ENCODE measurements around the gene ARPP21.

DNA sequence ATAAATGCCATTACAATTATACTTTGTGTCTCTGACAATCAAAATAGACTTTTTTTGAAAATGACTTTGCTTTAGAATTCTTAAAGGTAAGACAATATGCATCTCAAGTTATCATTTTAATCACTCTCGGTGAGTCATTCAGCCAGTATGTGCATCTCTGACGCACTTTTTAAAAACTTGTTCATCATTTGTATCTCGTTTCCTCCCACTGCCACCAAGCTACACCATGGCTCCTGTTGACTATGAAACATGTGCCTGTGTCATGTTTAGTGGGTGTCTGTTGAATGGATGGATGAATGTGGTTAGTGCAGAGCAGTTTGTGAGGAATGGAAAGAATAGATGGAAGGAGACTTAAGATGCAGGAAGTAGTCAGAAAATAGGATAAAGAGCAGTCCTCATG, 68.6 kb downstream of the ARPP21 start:
- TF ChIP-seq, protein P1, sequence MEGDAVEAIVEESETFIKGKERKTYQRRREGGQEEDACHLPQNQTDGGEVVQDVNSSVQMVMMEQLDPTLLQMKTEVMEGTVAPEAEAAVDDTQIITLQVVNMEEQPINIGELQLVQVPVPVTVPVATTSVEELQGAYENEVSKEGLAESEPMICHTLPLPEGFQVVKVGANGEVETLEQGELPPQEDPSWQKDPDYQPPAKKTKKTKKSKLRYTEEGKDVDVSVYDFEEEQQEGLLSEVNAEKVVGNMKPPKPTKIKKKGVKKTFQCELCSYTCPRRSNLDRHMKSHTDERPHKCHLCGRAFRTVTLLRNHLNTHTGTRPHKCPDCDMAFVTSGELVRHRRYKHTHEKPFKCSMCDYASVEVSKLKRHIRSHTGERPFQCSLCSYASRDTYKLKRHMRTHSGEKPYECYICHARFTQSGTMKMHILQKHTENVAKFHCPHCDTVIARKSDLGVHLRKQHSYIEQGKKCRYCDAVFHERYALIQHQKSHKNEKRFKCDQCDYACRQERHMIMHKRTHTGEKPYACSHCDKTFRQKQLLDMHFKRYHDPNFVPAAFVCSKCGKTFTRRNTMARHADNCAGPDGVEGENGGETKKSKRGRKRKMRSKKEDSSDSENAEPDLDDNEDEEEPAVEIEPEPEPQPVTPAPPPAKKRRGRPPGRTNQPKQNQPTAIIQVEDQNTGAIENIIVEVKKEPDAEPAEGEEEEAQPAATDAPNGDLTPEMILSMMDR (IDR thresholded peaks at IDR 0.05), result no peak
- TF ChIP-seq POLR2A (IDR thresholded peaks at IDR 0.05; ENCODE audit: low read depth) (no peak), POLR2AphosphoS5 (IDR thresholded peaks at IDR 0.05) (no peak)
